ENCODE data around the gene ROCK2. TPM values are rescaled to one million over a fixed set of nuclear protein-coding genes. Genes with fewer than 3 reads are reported as not detected.

The ROCK2 gene
- total RNA-seq, 1 experiment from 2014 or later: 79.3 TPM

DNA sequence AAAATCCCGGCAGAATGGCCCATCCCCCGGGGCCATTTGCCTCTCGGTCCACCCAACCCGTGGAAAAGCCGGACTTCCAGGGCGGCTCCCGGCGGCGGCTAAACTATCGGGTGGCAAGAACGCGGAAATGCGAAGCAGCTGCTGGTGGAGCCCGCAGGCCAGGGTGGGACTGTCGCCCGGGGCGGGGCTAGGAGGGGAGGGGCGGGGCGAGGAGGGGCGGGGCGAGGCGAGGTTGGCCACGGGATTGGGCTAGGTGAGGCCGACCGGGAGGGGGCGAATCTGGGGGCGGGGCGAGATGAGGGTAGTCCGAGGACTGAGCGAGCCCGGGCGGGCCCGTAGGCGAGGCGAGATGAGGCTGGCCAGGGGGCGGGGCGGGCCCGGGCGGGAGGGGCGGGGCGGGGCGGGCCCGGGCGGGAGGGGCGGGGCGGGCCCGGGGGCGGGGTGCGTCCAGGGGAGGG is 189.5 kb downstream of the ROCK2 start:
- H3K36me3 ChIP-seq: peaks cover 3% of the 10 kb centered on the region; the same call in 1 of the 2 replicates
- DNase-seq (ENCODE audit: low read depth in 1 of 2, low spot score in 2 of 2): peak in 1 of 2 experiments; percentile 99
- H3K9me3 ChIP-seq (replicated peaks): 0 out of 2 replicates have a peak, but pooled peaks cover 2% of the 10 kb centered on the region
- no peaks in the 10 kb centered on the region for H3K27me3 ChIP-seq (replicated peaks)
- H3K4me3 ChIP-seq: peak overlapping the region; percentile 85
- peaks cover 17% of the 10 kb centered on the region for H3K4me1 ChIP-seq (replicated peaks)
- peak overlapping the region; percentile 76 for H3K27ac ChIP-seq

DNA sequence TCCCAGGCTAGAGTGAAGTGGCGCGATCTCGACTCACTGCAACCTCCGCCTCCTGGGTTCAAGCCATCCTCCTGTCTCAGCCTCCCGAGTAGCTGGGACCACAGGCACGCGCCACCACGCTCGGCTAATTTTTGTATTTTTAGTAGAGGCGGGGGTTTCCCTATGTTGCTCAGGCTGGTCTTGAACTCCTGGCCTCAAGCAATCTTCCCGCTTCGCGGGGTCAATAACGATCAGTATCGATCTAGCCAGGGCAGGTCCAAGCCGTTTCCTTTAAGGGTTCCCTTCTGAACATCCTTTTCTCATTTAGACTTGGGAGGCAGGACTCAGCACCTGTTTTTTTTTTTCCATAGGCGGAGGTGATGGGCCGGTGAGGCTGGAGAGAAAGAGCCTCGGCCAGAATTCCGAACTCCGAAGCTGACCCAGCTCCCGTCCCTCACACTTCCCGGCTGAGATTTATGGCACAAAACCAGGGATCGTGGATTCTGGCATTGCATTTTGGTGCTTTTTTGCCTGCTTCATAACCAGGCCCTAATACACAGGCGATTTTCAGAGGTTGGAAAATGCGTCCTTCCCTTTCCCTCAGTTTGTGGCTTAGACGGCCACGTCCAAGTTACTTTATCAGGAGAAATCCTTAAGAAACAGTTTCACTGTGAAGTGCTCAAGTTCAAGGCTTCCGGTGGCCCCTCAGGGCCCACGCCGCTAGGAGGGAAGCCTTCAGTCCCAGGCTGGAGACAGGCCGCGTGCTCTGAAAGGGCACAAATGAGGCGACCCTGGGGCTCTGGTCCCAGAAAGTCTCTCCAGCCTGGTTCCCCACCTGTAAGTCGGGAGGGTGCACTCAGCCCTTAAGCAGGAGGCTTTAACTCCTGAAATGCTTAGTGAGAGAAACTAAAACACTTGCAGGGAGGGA is 190.2 kb downstream of the ROCK2 start:
- H3K4me3 ChIP-seq: peak overlapping the region; percentile 31
- H3K9me3 ChIP-seq (replicated peaks): 0 out of 2 replicates have a peak, but pooled peaks cover 2% of the 10 kb centered on the region
- DNase-seq (ENCODE audit: low read depth in 1 of 2, low spot score in 2 of 2): peak in 1 of 2 experiments; percentile 80
- H3K4me1 ChIP-seq (replicated peaks): peaks cover 17% of the 10 kb centered on the region
- H3K27ac ChIP-seq: peak overlapping the region; percentile 76
- H3K36me3 ChIP-seq: peaks cover 3% of the 10 kb centered on the region; the same call in 1 of the 2 replicates
- no peaks in the 10 kb centered on the region for H3K27me3 ChIP-seq (replicated peaks)

DNA sequence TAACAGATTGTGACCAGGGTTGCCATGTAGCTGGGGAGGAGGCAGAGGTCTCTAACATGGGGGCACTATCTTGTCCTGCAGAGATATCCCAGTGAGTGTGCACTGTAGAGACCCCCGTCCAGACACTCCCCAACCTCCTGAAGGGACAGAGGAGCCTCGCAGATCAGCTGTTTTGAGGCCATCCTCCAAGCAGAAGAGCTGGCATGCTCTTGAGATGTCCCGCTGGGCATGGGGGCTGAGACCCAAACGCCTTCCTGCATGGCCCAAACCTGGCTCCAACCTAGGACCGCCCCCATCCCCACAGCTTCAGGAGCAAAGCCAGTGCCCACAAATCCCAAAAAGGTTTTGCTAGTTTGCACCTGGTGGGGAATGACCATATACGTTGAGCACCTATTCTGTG is 191.8 kb downstream of the ROCK2 start:
- DNase-seq (ENCODE audit: low read depth in 1 of 2, low spot score in 2 of 2): no peak
- H3K4me1 ChIP-seq (replicated peaks): peaks cover 17% of the 10 kb centered on the region
- H3K27me3 ChIP-seq (replicated peaks): no peaks in the 10 kb centered on the region
- no peak overlapping the region for H3K27ac ChIP-seq
- no peak overlapping the region for H3K4me3 ChIP-seq
- 0 out of 2 replicates have a peak, but pooled peaks cover 2% of the 10 kb centered on the region for H3K9me3 ChIP-seq (replicated peaks)
- H3K36me3 ChIP-seq: peaks cover 3% of the 10 kb centered on the region; the same call in 1 of the 2 replicates

DNA sequence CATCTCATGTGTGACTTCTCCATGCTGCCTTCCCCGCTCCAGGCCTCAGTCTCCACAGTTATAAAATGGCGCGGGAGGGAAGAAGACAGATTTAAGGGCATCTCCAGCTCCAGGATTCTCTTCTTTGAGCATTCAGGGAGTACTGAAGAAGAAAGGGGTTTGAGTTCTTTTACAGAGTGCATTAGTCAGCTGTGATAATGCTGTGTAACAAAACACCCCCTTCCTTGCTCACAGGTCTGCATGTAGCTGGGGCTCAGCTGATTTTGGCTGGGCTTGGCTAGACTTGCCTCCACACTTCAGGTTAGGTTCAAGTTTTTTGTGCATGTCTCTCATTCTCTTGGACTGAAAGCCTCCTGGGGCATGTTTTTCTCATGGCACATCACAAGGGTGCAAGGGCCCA is 197.2 kb downstream of the ROCK2 start:
- Histone ChIP-seq H3K4me3 (no peak overlapping the region), H3K27ac (no peak overlapping the region), H3K27me3 (replicated peaks) (peaks cover 4% of the 10 kb centered on the region; the same call in 1 of the 2 replicates), H3K9me3 (replicated peaks) (0 out of 2 replicates have a peak, but pooled peaks cover 3% of the 10 kb centered on the region), H3K36me3 (no peaks in the 10 kb centered on the region), H3K4me1 (replicated peaks) (no peaks in the 10 kb centered on the region)
- no peak for DNase-seq (ENCODE audit: low read depth in 1 of 2, low spot score in 2 of 2)

DNA sequence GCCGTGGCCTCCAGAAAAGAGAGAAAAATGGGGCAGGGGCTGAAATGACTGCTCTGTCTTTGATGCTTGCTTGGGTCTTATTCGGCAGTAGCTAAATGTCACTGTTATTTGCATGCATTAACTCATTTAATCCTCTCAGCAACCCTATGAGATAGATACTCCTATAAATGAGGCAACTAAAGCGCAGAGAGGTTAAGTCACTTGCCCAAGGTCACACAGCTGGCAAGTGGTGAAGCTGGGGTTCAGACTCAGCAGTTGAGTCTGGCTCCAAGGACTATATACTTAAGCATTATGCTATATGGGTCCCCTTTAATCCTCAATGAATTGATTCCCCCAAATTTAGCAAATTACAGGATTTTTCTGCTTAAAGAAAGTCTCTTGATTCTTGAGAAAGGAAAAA is 198.4 kb downstream of the ROCK2 start:
- DNase-seq (ENCODE audit: low read depth in 1 of 2, low spot score in 2 of 2): no peak
- H3K4me3 ChIP-seq: no peak overlapping the region
- H3K27ac ChIP-seq: no peak overlapping the region
- no peaks in the 10 kb centered on the region; the same call in 1 of the 2 replicates for H3K4me1 ChIP-seq (replicated peaks)
- H3K36me3 ChIP-seq: no peaks in the 10 kb centered on the region
- 0 out of 2 replicates have a peak, but pooled peaks cover 3% of the 10 kb centered on the region for H3K9me3 ChIP-seq (replicated peaks)
- H3K27me3 ChIP-seq (replicated peaks): peaks cover 4% of the 10 kb centered on the region; the same call in 1 of the 2 replicates

DNA sequence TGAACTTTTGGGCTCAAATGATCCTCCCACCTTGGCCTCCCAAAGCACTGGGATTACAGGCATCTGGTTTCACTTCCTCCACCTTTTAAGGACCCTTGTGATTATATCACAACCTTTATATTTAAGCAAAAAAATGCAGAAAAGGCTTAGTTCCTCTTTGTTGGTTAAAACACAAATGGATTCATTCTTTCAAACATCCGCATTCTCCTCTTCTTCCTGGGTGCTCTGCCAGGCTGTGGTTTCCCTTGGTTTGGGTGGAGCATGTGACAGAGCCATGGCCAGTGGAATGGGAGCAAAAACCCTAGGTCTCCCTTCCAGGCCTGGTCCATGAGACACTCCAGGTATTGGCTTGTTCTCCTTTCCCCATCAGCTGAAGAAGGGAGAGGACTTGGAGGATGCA is 199.1 kb downstream of the ROCK2 start:
- H3K36me3 ChIP-seq: no peaks in the 10 kb centered on the region
- H3K4me1 ChIP-seq (replicated peaks): peaks cover 6% of the 10 kb centered on the region
- no peak overlapping the region for H3K4me3 ChIP-seq
- no peak overlapping the region for H3K27ac ChIP-seq
- peaks cover 4% of the 10 kb centered on the region; the same call in 1 of the 2 replicates for H3K27me3 ChIP-seq (replicated peaks)
- no peak for DNase-seq (ENCODE audit: low read depth in 1 of 2, low spot score in 2 of 2)
- H3K9me3 ChIP-seq (replicated peaks): 0 out of 2 replicates have a peak, but pooled peaks cover 3% of the 10 kb centered on the region

DNA sequence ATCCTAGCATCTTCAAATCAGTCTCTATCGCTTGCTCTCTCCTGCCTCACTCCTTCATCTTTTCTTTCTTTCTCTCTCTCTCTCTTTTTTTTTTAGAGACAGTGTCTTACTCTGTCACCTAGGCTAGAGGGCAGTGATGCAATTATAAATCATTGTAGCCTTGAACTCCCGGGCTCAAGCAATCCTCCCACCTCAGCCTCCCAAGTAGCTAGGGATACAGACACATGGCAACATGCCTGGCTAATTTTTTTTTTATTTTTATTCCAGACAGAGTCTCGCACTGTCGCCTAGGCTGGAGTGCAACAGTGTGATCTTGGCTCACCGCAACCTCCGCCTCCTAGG is 199.7 kb downstream of the ROCK2 start:
- Histone ChIP-seq H3K27ac (no peak overlapping the region), H3K9me3 (replicated peaks) (0 out of 2 replicates have a peak, but pooled peaks cover 3% of the 10 kb centered on the region), H3K36me3 (no peaks in the 10 kb centered on the region), H3K4me1 (replicated peaks) (peaks cover 7% of the 10 kb centered on the region), H3K4me3 (no peak overlapping the region), H3K27me3 (replicated peaks) (peaks cover 4% of the 10 kb centered on the region; the same call in 1 of the 2 replicates)
- DNase-seq (ENCODE audit: low read depth in 1 of 2, low spot score in 2 of 2): no peak

DNA sequence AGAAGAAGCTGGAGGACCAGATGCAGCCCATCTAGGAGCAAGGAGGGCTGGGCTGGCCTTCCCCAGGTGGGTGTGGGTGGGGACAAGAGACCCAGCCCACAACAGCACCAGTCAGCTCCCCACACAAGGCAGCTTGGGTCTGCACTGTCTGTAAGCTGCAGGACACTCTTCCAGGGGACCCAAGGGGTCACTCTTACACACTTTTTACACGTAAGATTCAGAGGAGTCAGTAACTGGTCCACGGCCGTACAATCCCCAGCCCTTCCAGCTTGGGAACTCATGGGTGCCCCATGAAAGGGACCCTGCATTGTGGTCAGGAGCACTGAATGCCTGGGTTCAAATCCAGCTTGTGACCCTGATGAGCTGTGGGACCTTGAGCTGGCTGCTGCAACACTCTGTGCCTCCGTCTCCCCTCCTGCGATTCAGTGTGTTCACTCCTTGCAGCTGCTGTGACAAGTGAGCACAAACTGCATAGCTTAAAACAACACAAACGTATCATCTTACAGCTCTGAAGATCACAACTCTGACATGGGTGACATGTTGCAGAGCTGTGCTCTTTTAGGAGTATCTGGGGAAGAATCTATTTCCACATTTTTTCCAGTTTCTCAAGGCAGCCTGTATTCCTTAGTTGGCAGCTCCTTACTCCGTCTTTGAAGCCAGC is 200.2 kb downstream of the ROCK2 start:
- Histone ChIP-seq H3K4me3 (no peak overlapping the region), H3K27ac (no peak overlapping the region), H3K9me3 (replicated peaks) (0 out of 2 replicates have a peak, but pooled peaks cover 3% of the 10 kb centered on the region), H3K36me3 (no peaks in the 10 kb centered on the region), H3K27me3 (replicated peaks) (peaks cover 4% of the 10 kb centered on the region; the same call in 1 of the 2 replicates), H3K4me1 (replicated peaks) (peaks cover 7% of the 10 kb centered on the region)
- no peak for DNase-seq (ENCODE audit: low read depth in 1 of 2, low spot score in 2 of 2)

DNA sequence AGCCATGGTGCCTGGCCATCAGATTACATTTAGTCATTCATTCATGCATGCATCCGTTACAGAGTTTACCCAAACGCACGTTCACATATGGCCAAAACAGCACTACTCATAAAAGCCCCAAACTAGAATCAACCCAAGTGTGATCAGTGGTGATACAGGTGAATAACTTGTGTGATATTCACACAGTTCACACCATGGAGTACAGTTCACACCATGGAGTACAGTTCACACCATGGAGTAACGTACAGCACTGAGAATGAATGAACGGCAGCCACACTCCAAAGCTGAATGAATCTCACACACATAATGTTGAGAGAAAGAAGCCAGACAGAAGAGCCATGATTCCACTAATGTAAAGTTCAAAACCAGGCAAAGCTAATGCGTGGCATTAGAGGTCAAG is 201.4 kb downstream of the ROCK2 start:
- Histone ChIP-seq H3K9me3 (replicated peaks) (0 out of 2 replicates have a peak, but pooled peaks cover 3% of the 10 kb centered on the region), H3K27me3 (replicated peaks) (peaks cover 4% of the 10 kb centered on the region; the same call in 1 of the 2 replicates), H3K4me1 (replicated peaks) (peaks cover 7% of the 10 kb centered on the region), H3K27ac (no peak overlapping the region), H3K36me3 (no peaks in the 10 kb centered on the region), H3K4me3 (no peak overlapping the region)
- no peak for DNase-seq (ENCODE audit: low read depth in 1 of 2, low spot score in 2 of 2)

DNA sequence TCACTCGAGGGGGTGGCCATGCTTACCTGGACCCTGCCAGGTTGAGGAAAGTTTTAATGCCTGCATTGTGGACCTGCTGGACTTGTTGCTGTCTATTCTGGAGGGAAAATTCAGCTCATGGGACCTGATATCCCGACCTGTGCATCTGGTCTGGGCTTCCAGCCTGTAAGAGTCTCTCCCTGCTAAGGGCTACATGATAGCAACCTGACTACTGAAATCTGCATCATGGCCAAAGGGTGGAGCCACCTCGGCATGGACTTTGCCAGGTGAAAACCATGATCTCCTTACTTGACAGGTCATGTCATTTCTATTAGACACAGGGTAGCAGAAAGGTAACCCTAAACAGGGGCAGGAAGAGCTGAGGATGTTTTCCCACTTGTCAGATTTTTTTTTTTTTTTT is 202.1 kb downstream of the ROCK2 start:
- H3K4me3 ChIP-seq: no peak overlapping the region
- H3K27ac ChIP-seq: no peak overlapping the region
- 0 out of 2 replicates have a peak, but pooled peaks cover 3% of the 10 kb centered on the region for H3K9me3 ChIP-seq (replicated peaks)
- H3K36me3 ChIP-seq: no peaks in the 10 kb centered on the region
- no peak for DNase-seq (ENCODE audit: low read depth in 1 of 2, low spot score in 2 of 2)
- peaks cover 4% of the 10 kb centered on the region; the same call in 1 of the 2 replicates for H3K27me3 ChIP-seq (replicated peaks)
- peaks cover 7% of the 10 kb centered on the region for H3K4me1 ChIP-seq (replicated peaks)

DNA sequence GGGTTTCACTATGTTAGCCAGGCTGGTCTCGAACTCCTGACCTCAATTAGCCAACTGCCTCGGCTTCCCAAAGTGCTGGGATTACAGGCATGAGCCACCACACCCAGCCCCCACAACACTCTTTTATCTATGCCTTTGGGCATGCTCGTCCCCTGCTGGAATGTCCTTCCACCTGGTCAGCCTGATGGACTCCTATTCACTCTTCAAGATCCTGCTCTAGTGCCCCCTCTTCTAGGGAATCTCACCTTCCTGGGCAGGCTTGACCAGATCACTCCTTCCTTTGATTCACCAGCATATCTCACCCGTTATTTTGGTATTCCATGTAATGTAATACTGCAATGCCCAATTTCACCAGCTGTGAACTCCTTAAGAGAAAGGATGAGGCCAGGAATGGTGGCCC is 203.1 kb downstream of the ROCK2 start:
- peaks cover 4% of the 10 kb centered on the region; the same call in 1 of the 2 replicates for H3K27me3 ChIP-seq (replicated peaks)
- H3K36me3 ChIP-seq: no peaks in the 10 kb centered on the region
- no peak for DNase-seq (ENCODE audit: low read depth in 1 of 2, low spot score in 2 of 2)
- no peak overlapping the region for H3K4me3 ChIP-seq
- peaks cover 7% of the 10 kb centered on the region for H3K4me1 ChIP-seq (replicated peaks)
- no peaks in the 10 kb centered on the region for H3K9me3 ChIP-seq (replicated peaks)
- no peak overlapping the region for H3K27ac ChIP-seq

DNA sequence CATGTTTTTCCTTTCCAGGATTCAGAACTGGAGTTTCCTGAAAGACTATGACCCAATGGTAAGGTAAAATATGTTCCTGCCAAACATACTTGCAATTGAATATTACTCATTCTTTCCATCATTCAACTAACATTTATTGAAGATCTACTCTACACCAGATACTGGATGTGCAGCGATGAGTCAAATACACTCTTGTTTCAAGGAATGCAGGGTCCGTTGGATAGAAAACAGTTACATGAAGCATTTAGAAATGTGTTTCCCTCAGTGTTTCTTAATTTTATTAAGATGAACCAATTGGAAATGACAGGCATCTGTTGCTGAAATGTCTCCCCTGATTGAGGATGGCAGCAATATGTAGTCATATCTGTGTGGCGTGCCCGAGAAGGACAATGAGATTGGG is 203.9 kb downstream of the ROCK2 start:
- DNase-seq (ENCODE audit: low read depth in 1 of 2, low spot score in 2 of 2): no peak
- peak overlapping the region; percentile 52 for H3K27ac ChIP-seq

DNA sequence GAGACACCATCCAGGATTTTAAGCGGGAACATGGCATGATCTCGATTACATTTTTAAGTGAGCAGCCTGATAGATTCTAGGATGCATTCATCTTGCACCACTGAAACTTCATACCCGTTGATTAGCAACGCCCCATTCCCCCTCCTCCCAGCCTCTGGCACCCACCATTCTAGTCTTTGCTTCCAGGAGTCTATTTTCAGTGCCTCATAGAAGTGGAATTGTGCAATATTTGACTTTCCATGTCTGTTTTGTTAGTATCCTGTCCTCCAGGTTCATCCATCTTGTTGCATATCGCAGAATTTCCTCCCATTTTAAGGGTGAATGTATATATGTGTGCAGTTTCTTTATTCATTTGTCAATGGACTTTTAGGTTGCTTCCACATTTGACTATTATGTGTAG is 210.1 kb downstream of the ROCK2 start:
- DNase-seq (ENCODE audit: low read depth in 1 of 2, low spot score in 2 of 2): no peak
- peaks cover 6% of the 10 kb centered on the region; the same call in 1 of the 2 replicates for H3K4me1 ChIP-seq (replicated peaks)
- H3K36me3 ChIP-seq: no peaks in the 10 kb centered on the region
- no peak overlapping the region for H3K4me3 ChIP-seq
- no peak overlapping the region for H3K27ac ChIP-seq
- H3K9me3 ChIP-seq (replicated peaks): no peaks in the 10 kb centered on the region
- H3K27me3 ChIP-seq (replicated peaks): no peaks in the 10 kb centered on the region

More for the DNA sequence above, 203.9 kb downstream of the ROCK2 start:
- Histone ChIP-seq H3K27me3 (replicated peaks) (peaks cover 4% of the 10 kb centered on the region; the same call in 1 of the 2 replicates), H3K4me1 (replicated peaks) (peaks cover 7% of the 10 kb centered on the region), H3K4me3 (no peak overlapping the region), H3K36me3 (no peaks in the 10 kb centered on the region), H3K9me3 (replicated peaks) (no peaks in the 10 kb centered on the region)
